SU-DHL-6 (cell line): ENCODE measurements around the gene ITLN1.
"Not testable (repeated sequence)": the region's sequence is repeated elsewhere in the genome, so short reads cannot be mapped to it uniquely, and the experiment has no call there.

Source experiments
- H2AFZ ChIP-seq: fragments of 200-600 bp; sonication (generic); 2 replicates; pipeline ENCODE4 v1.6.1; 2014; ENCODE audit warnings: low read depth, mild to moderate bottlenecking, moderate library complexity, mixed read lengths, antibody characterized with exemption, low read length; ENCODE audit not compliant: severe bottlenecking
- H3F3A ChIP-seq: fragments of 200-600 bp; shearing (Covaris generic); 2 replicates; pipeline ENCODE4 v1.6.0; 2016; ENCODE audit warnings: antibody characterized with exemption, mild to moderate bottlenecking; ENCODE audit not compliant: insufficient read depth
- H3K27ac ChIP-seq: fragments of 200-600 bp; sonication (generic); 2 replicates; pipeline ENCODE4 v1.5.1; 2016; ENCODE audit warnings: low read depth, mild to moderate bottlenecking, low read length, moderate library complexity, mixed read lengths
- H3K27me3 ChIP-seq: fragments of 200-600 bp; sonication (generic), shearing (Covaris generic); 2 replicates; pipeline ENCODE4 v1.6.0; 2014; ENCODE audit warnings: mild to moderate bottlenecking, low read length
- H3K36me3 ChIP-seq: fragments of 200-600 bp; sonication (generic); 2 replicates; pipeline ENCODE4 v1.6.1; 2014; ENCODE audit warnings: mild to moderate bottlenecking, low read length, mixed read lengths
- H3K4me2 ChIP-seq: fragments of 300-600, 200-600 bp; shearing (Covaris generic), sonication (generic); 2 replicates; pipeline ENCODE4 v1.6.0; 2014; ENCODE audit warnings: low read length, low read depth, mild to moderate bottlenecking; ENCODE audit not compliant: poor library complexity, severe bottlenecking
- H3K4me3 ChIP-seq: fragments of 200-600 bp; sonication (generic); 2 replicates; pipeline ENCODE4 v1.5.1; 2014; ENCODE audit warnings: antibody characterized with exemption, low read length, mild to moderate bottlenecking, mixed read lengths; ENCODE audit not compliant: insufficient read depth, poor library complexity, severe bottlenecking
- H3K79me2 ChIP-seq: fragments of 200-600 bp; sonication (generic); 2 replicates; pipeline ENCODE4 v1.6.1; 2014; ENCODE audit warnings: mild to moderate bottlenecking, low read length, moderate library complexity; ENCODE audit not compliant: insufficient read depth
- H3K9ac ChIP-seq: fragments of 200-600 bp; sonication (generic); 2 replicates; pipeline ENCODE4 v1.7.0; 2014; ENCODE audit warnings: mild to moderate bottlenecking, low read length
- H3K9me2 ChIP-seq: fragments of 200-600 bp; sonication (generic); replicated peaks from 2 replicates; pipeline ENCODE4 v1.6.1; 2014; ENCODE audit warnings: low read length; ENCODE audit not compliant: insufficient read depth
- H3K9me3 ChIP-seq: fragments of 200-600 bp; sonication (generic); 2 replicates; pipeline ENCODE4 v1.6.1; 2014; ENCODE audit warnings: low read length, mixed read lengths; ENCODE audit not compliant: insufficient read depth
- H4K20me1 ChIP-seq: fragments of 200-600 bp; sonication (generic); 2 replicates; pipeline ENCODE4 v1.6.1; 2014; ENCODE audit warnings: low read depth, mild to moderate bottlenecking, antibody characterized with exemption, low read length, moderate library complexity, mixed read lengths
- EZH2phosphoT487 ChIP-seq: fragments of 200-600 bp; sonication (generic), shearing (Covaris generic); conservative IDR thresholded peaks from 2 replicates; pipeline ENCODE4 v1.6.1; 2018; ENCODE audit warnings: mild to moderate bottlenecking, antibody characterized with exemption, low read length, moderate library complexity, mixed read lengths
- TF ChIP-seq, protein P1 (sequence below): fragments of 200-600 bp; sonication (generic); IDR thresholded peaks from one replicate; pipeline ENCODE4 v1.5.1; 2017; ENCODE audit warnings: antibody characterized with exemption, mild to moderate bottlenecking, low read length, moderate library complexity; ENCODE audit not compliant: insufficient read depth, poor library complexity, severe bottlenecking

The ITLN1 gene

DNA sequence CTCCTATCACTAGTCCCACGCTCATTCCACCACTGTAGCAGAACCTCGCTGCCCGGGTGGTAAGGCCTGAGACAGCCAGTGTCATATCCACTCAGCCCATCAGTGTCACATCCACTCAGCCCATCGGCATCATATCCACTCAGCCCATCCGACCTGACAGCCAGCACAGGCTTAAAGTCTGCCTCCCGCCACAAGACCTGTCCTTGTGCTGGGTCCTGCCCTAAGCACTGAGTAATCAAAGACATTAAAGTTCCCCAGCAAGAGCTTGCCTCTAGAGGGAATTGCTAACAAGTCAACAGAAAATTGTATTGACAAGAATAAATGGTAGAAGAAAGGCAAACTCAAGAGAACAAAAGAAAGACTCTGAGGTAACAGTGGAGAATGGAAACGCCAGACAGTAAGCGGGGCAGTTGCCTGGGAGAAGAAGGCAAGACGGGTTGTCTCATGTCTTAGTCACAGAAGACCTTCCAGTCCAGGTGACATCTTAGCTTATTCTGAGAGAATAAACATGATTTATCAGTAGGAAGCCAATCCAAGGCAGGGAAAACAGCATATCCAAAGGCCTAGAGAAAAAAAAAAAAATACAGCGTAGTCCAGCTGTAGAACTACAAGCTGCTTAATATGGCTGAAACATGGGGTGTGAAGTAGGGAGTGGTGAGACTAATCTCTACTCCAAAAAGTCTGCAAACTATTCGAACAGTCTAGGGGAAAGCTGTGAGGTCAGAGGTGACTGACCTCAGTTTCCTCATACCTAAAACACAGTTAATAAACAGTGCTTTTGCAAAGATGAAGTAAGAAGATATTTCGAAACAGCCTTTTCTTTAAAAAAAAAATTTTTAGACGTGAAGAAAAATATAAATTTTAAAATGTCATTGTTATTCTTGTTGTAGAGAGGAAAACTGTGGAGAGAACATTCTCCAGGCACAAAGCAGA lies 1.1 kb downstream of the ITLN1 start:
- H3K9ac ChIP-seq = no peak overlapping the region
- no peak overlapping the region for H3K4me2 ChIP-seq
- no peak for TF ChIP-seq EZH2phosphoT487
- no peak overlapping the region for H3K4me3 ChIP-seq
- no peaks in the 10 kb centered on the region for H3K36me3 ChIP-seq
- H3K79me2 ChIP-seq = no peaks in the 10 kb centered on the region
- H3K9me3 ChIP-seq = no peaks in the 10 kb centered on the region
- H3K27ac ChIP-seq = no peak overlapping the region
- peak overlapping the region; percentile 35 for H2AFZ ChIP-seq
- H3F3A ChIP-seq = no peaks in the 10 kb centered on the region
- no peaks in the 10 kb centered on the region for H3K9me2 ChIP-seq
- no peaks in the 10 kb centered on the region for H3K27me3 ChIP-seq
- H4K20me1 ChIP-seq = no peaks in the 10 kb centered on the region

- H3K27ac ChIP-seq = no peak overlapping the region
- no peaks in the 10 kb centered on the region for H3K36me3 ChIP-seq
- no peak overlapping the region for H3K9ac ChIP-seq
- no peak overlapping the region for H3K4me3 ChIP-seq
- H3K4me2 ChIP-seq = no peak overlapping the region
- H3K9me2 ChIP-seq = no peaks in the 10 kb centered on the region
- no peaks in the 10 kb centered on the region for H3K79me2 ChIP-seq
- H3K27me3 ChIP-seq = no peaks in the 10 kb centered on the region
- no peaks in the 10 kb centered on the region for H3F3A ChIP-seq
- H2AFZ ChIP-seq = no peak overlapping the region
- TF ChIP-seq, protein P1, sequence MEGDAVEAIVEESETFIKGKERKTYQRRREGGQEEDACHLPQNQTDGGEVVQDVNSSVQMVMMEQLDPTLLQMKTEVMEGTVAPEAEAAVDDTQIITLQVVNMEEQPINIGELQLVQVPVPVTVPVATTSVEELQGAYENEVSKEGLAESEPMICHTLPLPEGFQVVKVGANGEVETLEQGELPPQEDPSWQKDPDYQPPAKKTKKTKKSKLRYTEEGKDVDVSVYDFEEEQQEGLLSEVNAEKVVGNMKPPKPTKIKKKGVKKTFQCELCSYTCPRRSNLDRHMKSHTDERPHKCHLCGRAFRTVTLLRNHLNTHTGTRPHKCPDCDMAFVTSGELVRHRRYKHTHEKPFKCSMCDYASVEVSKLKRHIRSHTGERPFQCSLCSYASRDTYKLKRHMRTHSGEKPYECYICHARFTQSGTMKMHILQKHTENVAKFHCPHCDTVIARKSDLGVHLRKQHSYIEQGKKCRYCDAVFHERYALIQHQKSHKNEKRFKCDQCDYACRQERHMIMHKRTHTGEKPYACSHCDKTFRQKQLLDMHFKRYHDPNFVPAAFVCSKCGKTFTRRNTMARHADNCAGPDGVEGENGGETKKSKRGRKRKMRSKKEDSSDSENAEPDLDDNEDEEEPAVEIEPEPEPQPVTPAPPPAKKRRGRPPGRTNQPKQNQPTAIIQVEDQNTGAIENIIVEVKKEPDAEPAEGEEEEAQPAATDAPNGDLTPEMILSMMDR = no peak
- TF ChIP-seq EZH2phosphoT487 = no peak
- no peaks in the 10 kb centered on the region for H3K9me3 ChIP-seq
- H4K20me1 ChIP-seq = no peaks in the 10 kb centered on the region
These were observed 2.4 kb downstream of the ITLN1 start for GRCh38 chr1:160882582-160882981.

DNA sequence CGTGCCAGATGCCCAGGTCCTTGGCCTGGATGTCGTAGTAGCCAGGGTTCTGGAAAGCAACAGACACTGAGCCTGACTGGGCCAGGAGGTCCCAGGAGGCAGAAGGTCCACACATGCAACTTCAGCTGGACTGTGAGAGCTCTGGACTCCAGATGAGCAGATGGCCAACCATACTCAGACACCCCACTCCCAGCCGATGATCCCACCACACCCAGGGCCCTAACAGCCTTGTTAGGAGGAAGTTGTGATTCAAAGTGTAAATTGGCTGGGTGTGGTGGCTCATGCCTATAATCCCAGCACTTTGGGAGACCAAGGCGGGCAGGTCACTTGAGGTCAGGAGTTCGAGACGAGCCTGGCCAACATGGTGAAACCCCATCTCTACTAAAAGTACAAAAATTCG lies 3.7 kb downstream of the ITLN1 start:
- not testable (repeated sequence) for H3K27ac ChIP-seq, H3K4me2 ChIP-seq, H3K36me3 ChIP-seq, H4K20me1 ChIP-seq, H3K9me3 ChIP-seq, H3K4me3 ChIP-seq, H3K27me3 ChIP-seq, H3K79me2 ChIP-seq, H2AFZ ChIP-seq, H3F3A ChIP-seq, H3K9ac ChIP-seq, H3K9me2 ChIP-seq

DNA sequence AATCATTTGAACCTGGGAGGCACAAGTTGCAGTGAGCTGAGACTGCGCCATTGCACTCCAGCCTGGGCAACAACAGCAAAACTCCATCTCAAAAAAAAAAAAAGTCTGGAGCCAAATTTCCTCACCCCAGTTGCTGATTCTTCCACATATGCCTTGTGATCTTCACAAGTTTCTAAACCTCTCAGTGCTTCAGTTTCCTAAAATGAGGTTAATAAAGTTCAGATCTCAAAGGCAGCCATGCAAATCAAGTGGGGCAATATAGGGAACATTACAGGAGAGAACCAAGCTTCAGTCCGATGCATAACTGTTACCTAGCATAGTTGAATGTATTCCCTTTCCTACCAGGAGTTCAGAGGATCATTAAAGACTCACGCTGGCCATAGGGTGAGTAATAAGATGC lies 4.8 kb downstream of the ITLN1 start:
- Histone ChIP-seq H3K4me2 (no peak overlapping the region), H3K9me3 (no peaks in the 10 kb centered on the region), H3K9ac (no peak overlapping the region), H3F3A (no peaks in the 10 kb centered on the region), H3K27me3 (no peaks in the 10 kb centered on the region), H3K9me2 (no peaks in the 10 kb centered on the region), H3K27ac (no peak overlapping the region), H3K4me3 (no peak overlapping the region), H4K20me1 (no peaks in the 10 kb centered on the region), H3K36me3 (no peaks in the 10 kb centered on the region), H3K79me2 (no peaks in the 10 kb centered on the region), H2AFZ (no peak overlapping the region)
- TF ChIP-seq, protein P1 = no peak
